HepG2 (cell line): ENCODE results near the gene TET3. TPM values are rescaled to one million over a fixed set of nuclear protein-coding genes. Genes with fewer than 3 reads are reported as not detected.
A peak's percentile ranks its signal among the peaks of the same experiment; 100 is the strongest.

Experiments used
- ATAC-seq: fragments of 200-7000 bp; cut with Tn5 transposase; 3 replicates; pipeline ENCODE4 v1.9.1; 2020; ENCODE audit warnings: mild to moderate bottlenecking, moderate library complexity
- BruUV-seq: library from RNA; stranded (reverse); fragments of 400-500 nt; replicated peaks from 2 replicates; lab custom pipeline; 2021; lab: Mats Ljungman, UMichigan
- CTCF ChIA-PET: fragments of 300-600 bp; formaldehyde crosslinking; extraction: SDS; loops from one replicate; lab custom pipeline; 2021; ENCODE audit warnings: low total read pairs, inconsistent platforms, low intra/inter-chr PET ratio; lab: Yijun Ruan, JAX
- POLR2A ChIA-PET: fragments of 350-600 bp; sonication (Branson Sonifier 250); formaldehyde crosslinking; loops from one replicate; lab custom pipeline; 2020; ENCODE audit warnings: antibody characterized with exemption, inconsistent platforms; lab: Yijun Ruan, JAX
- DNase-seq: peaks from one replicate; pipeline ENCODE4 v3.0.0-alpha.2; 2015; ENCODE audit warnings: low spot score
- FAIRE-seq: peaks from 3 replicates; lab custom pipeline; 2011; peaks lifted over from hg19 to GRCh38; lab: Jason Lieb, UNC
- H2AFZ ChIP-seq: one replicate; pipeline ENCODE4 v1.6.1; 2011; ENCODE audit warnings: low read length, inconsistent platforms
- H3K27ac ChIP-seq: fragments of 300-600 bp; 3 replicates; pipeline ENCODE4 v1.8.0; 2011; ENCODE audit warnings: mixed run types, mild to moderate bottlenecking, mixed read lengths, low read length, inconsistent platforms; ENCODE audit not compliant: insufficient read depth; ENCODE audit errors: extremely low read length
- H3K27me3 ChIP-seq, 2 experiments: fragments of 200-600 bp in 1 of 2; 2 replicates in 1 of 2; 3 replicates in 1 of 2; pipeline versions ENCODE4 v1.6.0 to v1.8.0; 2011; ENCODE audit warnings: low read length in 2 of 2, mild to moderate bottlenecking in 2 of 2, moderate library complexity in 2 of 2, inconsistent platforms in 1 of 2; ENCODE audit not compliant: insufficient read depth in 2 of 2, control insufficient read depth in 1 of 2
- H3K36me3 ChIP-seq, 2 experiments: fragments of 200-600 bp in 1 of 2; replicated peaks in 1 of 2; 2 replicates in 1 of 2; 3 replicates in 1 of 2; pipeline versions ENCODE4 v1.5.1 to v1.8.0; 2011; ENCODE audit warnings: low read length in 2 of 2, inconsistent platforms in 1 of 2; ENCODE audit not compliant: insufficient read depth in 2 of 2, control insufficient read depth in 1 of 2
- H3K4me1 ChIP-seq: 2 replicates; pipeline ENCODE4 v1.5.1; 2012; ENCODE audit warnings: low read length, inconsistent platforms; ENCODE audit not compliant: insufficient read depth
- H3K4me2 ChIP-seq: 2 replicates; pipeline ENCODE4 v1.6.0; 2011; ENCODE audit warnings: low read depth, low read length, inconsistent platforms
- H3K4me3 ChIP-seq, 3 experiments: fragments of 200-600 bp in 1 of 3; sonication (generic), shearing (Covaris generic) in 1 of 3; replicated peaks in 1 of 3; 2 replicates each; pipeline ENCODE4 v1.5.1; 2011 to 2016; ENCODE audit warnings: low read length in 3 of 3, inconsistent platforms in 2 of 3, low read depth in 2 of 3, mild to moderate bottlenecking in 2 of 3, control low read depth in 1 of 3, mixed read lengths in 1 of 3; ENCODE audit not compliant: insufficient read depth in 1 of 3
- H3K79me2 ChIP-seq: one replicate; pipeline ENCODE4 v1.6.1; 2011; ENCODE audit warnings: low read length, inconsistent platforms; ENCODE audit not compliant: insufficient read depth
- H3K9ac ChIP-seq: 2 replicates; pipeline ENCODE4 v1.6.0; 2011; ENCODE audit warnings: mild to moderate bottlenecking, low read depth, low read length, inconsistent platforms; ENCODE audit not compliant: insufficient read depth
- H3K9me3 ChIP-seq: 2 replicates; pipeline ENCODE4 v1.5.1; 2012; ENCODE audit warnings: mild to moderate bottlenecking, low read length
- H4K20me1 ChIP-seq: 2 replicates; pipeline ENCODE4 v1.6.0; 2011; ENCODE audit warnings: inconsistent platforms, mild to moderate bottlenecking, low read length, moderate library complexity; ENCODE audit not compliant: insufficient read depth
- CTCF ChIP-seq: sonication (generic); formaldehyde crosslinking; IDR thresholded peaks from 2 replicates; pipeline ENCODE4 v1.5.0; 2020; ENCODE audit warnings: mild to moderate bottlenecking, missing genetic modification reagents, moderate library complexity
- FOXP1 ChIP-seq, 2 experiments: fragments of 450-650 bp in 1 of 2; IDR thresholded peaks; 2 replicates each; pipeline ENCODE4 v1.6.1; 2017 to 2018; ENCODE audit warnings: antibody characterized with exemption in 1 of 2
- NR2F2 ChIP-seq: IDR thresholded peaks from 2 replicates; pipeline ENCODE4 v1.6.1; 2012; ENCODE audit warnings: low read depth, inconsistent platforms, borderline replicate concordance
- NR3C1 ChIP-seq: sonication (generic); formaldehyde crosslinking; IDR thresholded peaks from 2 replicates; pipeline ENCODE4 v1.4.0; 2020; ENCODE audit warnings: missing genetic modification reagents
- RAD21 ChIP-seq: fragments of 450-650 bp; formaldehyde crosslinking; IDR thresholded peaks from 2 replicates; pipeline ENCODE4 v1.5.0; 2020; ENCODE audit warnings: mild to moderate bottlenecking
- RARA ChIP-seq: IDR thresholded peaks from 2 replicates; pipeline ENCODE4 v1.6.1; 2016; ENCODE audit warnings: missing genetic modification reagents, missing compliant biosample characterization
- SALL2 ChIP-seq: sonication (generic); formaldehyde crosslinking; IDR thresholded peaks from 2 replicates; pipeline ENCODE4 v1.8.1; 2023; ENCODE audit warnings: mild to moderate bottlenecking, missing genetic modification reagents, inconsistent platforms
- SIX4 ChIP-seq: sonication (generic); formaldehyde crosslinking; IDR thresholded peaks from 2 replicates; pipeline ENCODE4 v1.4.0; 2020; ENCODE audit warnings: missing genetic modification reagents
- ZFX ChIP-seq: sonication (generic); formaldehyde crosslinking; IDR thresholded peaks from 2 replicates; pipeline ENCODE4 v1.4.0; 2020; ENCODE audit warnings: mild to moderate bottlenecking, low read depth, missing genetic modification reagents, moderate library complexity
- ZNF12 ChIP-seq: sonication (generic); formaldehyde crosslinking; IDR thresholded peaks from 2 replicates; pipeline ENCODE4 v1.5.0; 2020; ENCODE audit warnings: missing genetic modification reagents
- ZNF232 ChIP-seq: sonication (generic); formaldehyde crosslinking; IDR thresholded peaks from 2 replicates; pipeline ENCODE4 v1.4.0; 2020; ENCODE audit warnings: missing genetic modification reagents, borderline replicate concordance
- ZSCAN22 ChIP-seq: sonication (generic); formaldehyde crosslinking; IDR thresholded peaks from 2 replicates; pipeline ENCODE4 v1.4.0; 2020; ENCODE audit warnings: mild to moderate bottlenecking, missing genetic modification reagents
- WGBS: methylation state at CpG from one replicate; pipeline ENCODE4 v1.1.6; 2017; ENCODE audit warnings: low lambda C conversion rate; 5-methylcytosine and 5-hydroxymethylcytosine counted together
- in situ Hi-C: cut with HindIII; loops from 2 replicates; pipeline ENCODE4 v1.10.0; 2017; ENCODE audit warnings: low pct_unique_long_range_greater_than_20kb; ENCODE audit not compliant: extremely low pct_ligation_motif_present
- intact Hi-C: fragments of 100-400 bp; cut with micrococcal nuclease; formaldehyde crosslinking; loops from one replicate; pipeline ENCODE4 v1.10.0; 2022; ENCODE audit not compliant: unreplicated experiment
- polyA plus RNA-seq, 8 experiments: library from polyadenylated mRNA; depleted of rRNA in 3 of 8; stranded (reverse) in 7 of 8; unstranded in 1 of 8; fragments of >200 nt; fragmentation: Illumina TruSeq in 4 of 8; extraction: Trizol in 4 of 8; gene quantifications; 2 replicates each; pipeline versions ENCODE4 v1.2.1 to v1.2.3, GENCODE V29; 2011 to 2016; ENCODE audit warnings: low read depth in 4 of 8, missing spikeins in 1 of 8, mixed read lengths in 1 of 8; ENCODE audit not compliant: insufficient read depth in 1 of 8
- total RNA-seq, 5 experiments: library from RNA; depleted of rRNA; stranded (reverse); fragments of >200 nt; fragmentation: Illumina TruSeq; extraction: Trizol; gene quantifications; 2 replicates each; pipeline ENCODE4 v1.2.3, GENCODE V29; 2016; ENCODE audit warnings: low read depth in 1 of 5
- TF ChIP-seq, protein P1 (sequence below): sonication (generic); formaldehyde crosslinking; IDR thresholded peaks from 2 replicates; pipeline ENCODE4 v1.4.0; 2020; ENCODE audit warnings: missing genetic modification reagents, borderline replicate concordance
- TF ChIP-seq, protein P2 (sequence below): sonication (generic); formaldehyde crosslinking; IDR thresholded peaks from 2 replicates; pipeline ENCODE4 v1.8.0; 2022; ENCODE audit warnings: missing genetic modification reagents, mild to moderate bottlenecking, moderate library complexity, borderline replicate concordance
- TF ChIP-seq, protein P3 (sequence below): sonication (generic); formaldehyde crosslinking; conservative IDR thresholded peaks from 2 replicates; pipeline ENCODE4 v1.4.0; 2020; ENCODE audit warnings: missing genetic modification reagents

Gene TET3
- total and polyA plus RNA-seq, 2 of the 13 experiments (the other 11 are each of a cell fraction or from before 2014, with no cell fraction given), result 4.3 to 6.8 TPM

- intact Hi-C loops, result loop anchor here (5.0 kb wide), 2 partner anchors 58 to 103 kb away; partner anchors contain the start of gene DGUOK
- ATAC-seq (no peak), DNase-seq (peak; percentile 26), FAIRE-seq (no peak)
- H3K9ac ChIP-seq, result peak overlapping the region; percentile 79
- peak overlapping the region; percentile 80 for H3K27ac ChIP-seq
- CTCF ChIA-PET, result no interaction called here
- H3K36me3 ChIP-seq, result peaks cover 2 to 14% of the 10 kb centered on the region in 2 experiments; a peak in 4 of 5 replicates
- WGBS, result 0% methylated on average over 7 of the region's 58 CpGs
- no peak overlapping the region for H2AFZ ChIP-seq
- peak overlapping the region; percentile 97 for H3K4me2 ChIP-seq
- H3K27me3 ChIP-seq, result peaks cover 0 to 25% of the 10 kb centered on the region in 2 experiments; a peak in 1 of 5 replicates
- in situ Hi-C loops, result no loop called here
- POLR2A ChIA-PET, result interaction anchor here (1.0 to 1.5 kb wide), 2 partner anchors 156 kb away, joined by 3 to 6 read pairs; partner anchors contain the start of gene STAMBP
- H3K4me1 ChIP-seq, result peaks cover 85% of the 10 kb centered on the region
- no TSS peak for BruUV-seq
- H3K79me2 ChIP-seq, result peaks cover 43% of the 10 kb centered on the region
- no peaks in the 10 kb centered on the region for H3K9me3 ChIP-seq
- H4K20me1 ChIP-seq, result peaks cover 7% of the 10 kb centered on the region; the same call in 1 of the 2 replicates
- H3K4me3 ChIP-seq, result peak overlapping the region; percentile 58 to 80 (median 74); a peak in 4 of 6 replicates
- TF ChIP-seq ZFX (no peak), RAD21 (CRISPR knock-in tag) (peak; percentile 18; the same call in 1 of the 2 replicates), ZNF12 (CRISPR knock-in tag) (no peak), CTCF (CRISPR knock-in tag) (no peak), NR2F2 (no peak), FOXP1 (IDR thresholded peaks at IDR 0.05) (no peak), FOXP1 (CRISPR knock-in tag; IDR thresholded peaks at IDR 0.05) (no peak), SIX4 (no peak), SALL2 (CRISPR knock-in tag) (no peak), RARA (CRISPR knock-in tag) (peak; percentile 31; the same call in 1 of the 2 replicates), NR3C1 (no peak), ZSCAN22 (no peak), ZNF232 (CRISPR knock-in tag) (no peak)
- TF ChIP-seq, protein P1, sequence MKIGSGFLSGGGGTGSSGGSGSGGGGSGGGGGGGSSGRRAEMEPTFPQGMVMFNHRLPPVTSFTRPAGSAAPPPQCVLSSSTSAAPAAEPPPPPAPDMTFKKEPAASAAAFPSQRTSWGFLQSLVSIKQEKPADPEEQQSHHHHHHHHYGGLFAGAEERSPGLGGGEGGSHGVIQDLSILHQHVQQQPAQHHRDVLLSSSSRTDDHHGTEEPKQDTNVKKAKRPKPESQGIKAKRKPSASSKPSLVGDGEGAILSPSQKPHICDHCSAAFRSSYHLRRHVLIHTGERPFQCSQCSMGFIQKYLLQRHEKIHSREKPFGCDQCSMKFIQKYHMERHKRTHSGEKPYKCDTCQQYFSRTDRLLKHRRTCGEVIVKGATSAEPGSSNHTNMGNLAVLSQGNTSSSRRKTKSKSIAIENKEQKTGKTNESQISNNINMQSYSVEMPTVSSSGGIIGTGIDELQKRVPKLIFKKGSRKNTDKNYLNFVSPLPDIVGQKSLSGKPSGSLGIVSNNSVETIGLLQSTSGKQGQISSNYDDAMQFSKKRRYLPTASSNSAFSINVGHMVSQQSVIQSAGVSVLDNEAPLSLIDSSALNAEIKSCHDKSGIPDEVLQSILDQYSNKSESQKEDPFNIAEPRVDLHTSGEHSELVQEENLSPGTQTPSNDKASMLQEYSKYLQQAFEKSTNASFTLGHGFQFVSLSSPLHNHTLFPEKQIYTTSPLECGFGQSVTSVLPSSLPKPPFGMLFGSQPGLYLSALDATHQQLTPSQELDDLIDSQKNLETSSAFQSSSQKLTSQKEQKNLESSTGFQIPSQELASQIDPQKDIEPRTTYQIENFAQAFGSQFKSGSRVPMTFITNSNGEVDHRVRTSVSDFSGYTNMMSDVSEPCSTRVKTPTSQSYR (CRISPR knock-in tag), result peak; percentile 90
- TF ChIP-seq, protein P2, sequence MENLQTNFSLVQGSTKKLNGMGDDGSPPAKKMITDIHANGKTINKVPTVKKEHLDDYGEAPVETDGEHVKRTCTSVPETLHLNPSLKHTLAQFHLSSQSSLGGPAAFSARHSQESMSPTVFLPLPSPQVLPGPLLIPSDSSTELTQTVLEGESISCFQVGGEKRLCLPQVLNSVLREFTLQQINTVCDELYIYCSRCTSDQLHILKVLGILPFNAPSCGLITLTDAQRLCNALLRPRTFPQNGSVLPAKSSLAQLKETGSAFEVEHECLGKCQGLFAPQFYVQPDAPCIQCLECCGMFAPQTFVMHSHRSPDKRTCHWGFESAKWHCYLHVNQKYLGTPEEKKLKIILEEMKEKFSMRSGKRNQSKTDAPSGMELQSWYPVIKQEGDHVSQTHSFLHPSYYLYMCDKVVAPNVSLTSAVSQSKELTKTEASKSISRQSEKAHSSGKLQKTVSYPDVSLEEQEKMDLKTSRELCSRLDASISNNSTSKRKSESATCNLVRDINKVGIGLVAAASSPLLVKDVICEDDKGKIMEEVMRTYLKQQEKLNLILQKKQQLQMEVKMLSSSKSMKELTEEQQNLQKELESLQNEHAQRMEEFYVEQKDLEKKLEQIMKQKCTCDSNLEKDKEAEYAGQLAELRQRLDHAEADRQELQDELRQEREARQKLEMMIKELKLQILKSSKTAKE (CRISPR knock-in tag), result peak; percentile 23; the same call in 1 of the 2 replicates
- TF ChIP-seq, protein P3, sequence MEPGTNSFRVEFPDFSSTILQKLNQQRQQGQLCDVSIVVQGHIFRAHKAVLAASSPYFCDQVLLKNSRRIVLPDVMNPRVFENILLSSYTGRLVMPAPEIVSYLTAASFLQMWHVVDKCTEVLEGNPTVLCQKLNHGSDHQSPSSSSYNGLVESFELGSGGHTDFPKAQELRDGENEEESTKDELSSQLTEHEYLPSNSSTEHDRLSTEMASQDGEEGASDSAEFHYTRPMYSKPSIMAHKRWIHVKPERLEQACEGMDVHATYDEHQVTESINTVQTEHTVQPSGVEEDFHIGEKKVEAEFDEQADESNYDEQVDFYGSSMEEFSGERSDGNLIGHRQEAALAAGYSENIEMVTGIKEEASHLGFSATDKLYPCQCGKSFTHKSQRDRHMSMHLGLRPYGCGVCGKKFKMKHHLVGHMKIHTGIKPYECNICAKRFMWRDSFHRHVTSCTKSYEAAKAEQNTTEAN (CRISPR knock-in tag), result no peak
These were observed 205 bp downstream of the TET3 start for GRCh38 chr2:73984922-73985307.
